ENCODE data around the gene PGAP6. TPM values are rescaled to one million over a fixed set of nuclear protein-coding genes. Genes with fewer than 3 reads are reported as not detected.

Gene PGAP6
- total and polyA plus RNA-seq, 2 of the 13 experiments (the other 11 are each of a cell fraction or from before 2014, with no cell fraction given) = 52.7 to 136 TPM

DNA sequence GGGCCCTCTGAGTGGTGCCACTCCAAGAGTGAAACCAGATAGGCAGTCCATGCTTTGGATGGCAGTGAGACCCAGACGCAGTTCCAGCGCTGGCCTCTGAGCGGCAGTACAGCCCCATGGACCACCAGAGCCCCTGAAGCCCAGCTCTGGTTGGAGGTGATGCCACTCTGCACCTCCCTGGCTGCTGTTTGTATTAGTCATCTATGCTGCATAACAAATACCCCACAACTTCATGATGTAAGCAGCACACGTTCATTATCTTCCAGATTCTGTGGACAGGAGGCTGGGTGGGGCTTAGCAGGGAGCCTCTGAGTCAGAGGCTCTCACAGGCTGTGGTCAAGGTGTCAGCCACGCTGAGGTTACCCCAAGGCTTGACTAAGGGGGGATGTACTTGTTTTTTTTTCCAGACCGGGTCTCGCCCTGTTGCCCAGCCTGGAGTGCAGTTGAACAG is 10.1 kb upstream of the PGAP6 start:
- Histone ChIP-seq H3K4me3 (replicated peaks in 1 of 3; ENCODE audit: insufficient read depth in 1 of 3, low read depth in 2 of 3, low read length in 3 of 3) (no peak overlapping the region), H3K36me3 (replicated peaks in 1 of 2; ENCODE audit: control insufficient read depth in 1 of 2, insufficient read depth in 2 of 2, low read length in 2 of 2) (no peaks in the 10 kb centered on the region), H3K4me1 (ENCODE audit: insufficient read depth, low read length) (peaks cover 12% of the 10 kb centered on the region), H4K20me1 (ENCODE audit: insufficient read depth, low read length) (no peaks in the 10 kb centered on the region), H3K9me3 (ENCODE audit: low read length) (no peaks in the 10 kb centered on the region), H2AFZ (ENCODE audit: low read length) (no peak overlapping the region), H3K79me2 (ENCODE audit: insufficient read depth, low read length) (peaks cover 5% of the 10 kb centered on the region), H3K27me3 (ENCODE audit: control insufficient read depth in 1 of 2, insufficient read depth in 2 of 2, low read length in 2 of 2) (no peaks in the 10 kb centered on the region), H3K27ac (ENCODE audit: extremely low read length, insufficient read depth, low read length) (no peak overlapping the region), H3K9ac (ENCODE audit: insufficient read depth, low read depth, low read length) (no peak overlapping the region), H3K4me2 (ENCODE audit: low read depth, low read length) (no peak overlapping the region)
- in situ Hi-C loops (cut with HindIII; ENCODE audit: extremely low pct_ligation_motif_present, low pct_unique_long_range_greater_than_20kb) = no loop called here
- WGBS (ENCODE audit: low lambda C conversion rate) = 84% methylated on average over 4 of the region's 7 CpGs
- peak; percentile 18 for FAIRE-seq
- ChIA-PET CTCF (ENCODE audit: low intra/inter-chr PET ratio, low total read pairs) (interaction anchor here (0.9 to 2.0 kb wide), 3 partner anchors 96 to 193 kb away, joined by 3 to 11 read pairs (median 11); no protein-coding TSS in a partner anchor), POLR2A (interaction anchor here (0.9 to 1.5 kb wide), 4 partner anchors 10 to 110 kb away, joined by 3 to 5 read pairs (median 3); partner anchors contain the start of genes DECR2 and RAB11FIP3)
- DNase-seq (ENCODE audit: low spot score) = peak; percentile 60
- peak; percentile 87 for ATAC-seq
- intact Hi-C loops (cut with micrococcal nuclease; ENCODE audit: unreplicated experiment) = loop anchor here (5.0 kb wide), 1 partner anchor 105 kb away; no protein-coding TSS in a partner anchor
- no TSS peak for BruUV-seq (replicated peaks)
- TF ChIP-seq SMC3 (IDR thresholded peaks at IDR 0.05; ENCODE audit: low read length) = peak; percentile 75
- 0 out of 2 replicates have a peak, but pooled peaks have one; percentile 27 for TF ChIP-seq ZBTB4 (CRISPR knock-in tag; IDR thresholded peaks at IDR 0.05; ENCODE audit: borderline replicate concordance)
- TF ChIP-seq KLF16 (CRISPR knock-in tag; IDR thresholded peaks at IDR 0.05) = 0 out of 4 replicates have a peak, but pooled peaks of 1 of the 2 experiments have one; percentile 23
- no peak for TF ChIP-seq FOXK1 (CRISPR knock-in tag; IDR thresholded peaks at IDR 0.05; ENCODE audit: borderline replicate concordance, low read depth)
- TF ChIP-seq SMARCE1 (IDR thresholded peaks at IDR 0.05; ENCODE audit: borderline replicate concordance) = no peak
- TF ChIP-seq HDAC2 (CRISPR knock-in tag; IDR thresholded peaks at IDR 0.05) = 0 out of 2 replicates have a peak, but pooled peaks have one; percentile 40
- TF ChIP-seq ZNF780A (CRISPR knock-in tag; IDR thresholded peaks at IDR 0.05) = no peak
- TF ChIP-seq ARNT2 (CRISPR knock-in tag; IDR thresholded peaks at IDR 0.05; ENCODE audit: low read depth) = no peak
- TF ChIP-seq, protein P1, sequence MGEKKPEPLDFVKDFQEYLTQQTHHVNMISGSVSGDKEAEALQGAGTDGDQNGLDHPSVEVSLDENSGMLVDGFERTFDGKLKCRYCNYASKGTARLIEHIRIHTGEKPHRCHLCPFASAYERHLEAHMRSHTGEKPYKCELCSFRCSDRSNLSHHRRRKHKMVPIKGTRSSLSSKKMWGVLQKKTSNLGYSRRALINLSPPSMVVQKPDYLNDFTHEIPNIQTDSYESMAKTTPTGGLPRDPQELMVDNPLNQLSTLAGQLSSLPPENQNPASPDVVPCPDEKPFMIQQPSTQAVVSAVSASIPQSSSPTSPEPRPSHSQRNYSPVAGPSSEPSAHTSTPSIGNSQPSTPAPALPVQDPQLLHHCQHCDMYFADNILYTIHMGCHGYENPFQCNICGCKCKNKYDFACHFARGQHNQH (CRISPR knock-in tag; IDR thresholded peaks at IDR 0.05) = peak; percentile 42; the same call in 1 of the 2 replicates
- no peak for TF ChIP-seq TRIM24 (CRISPR knock-in tag; IDR thresholded peaks at IDR 0.05)
- TF ChIP-seq CSRNP2 (CRISPR knock-in tag; conservative IDR thresholded peaks at IDR 0.05; ENCODE audit: low read depth) = no peak
- TF ChIP-seq ZMYM3 (CRISPR knock-in tag; IDR thresholded peaks at IDR 0.05) = peak; percentile 57
- TF ChIP-seq ZNF251 (CRISPR knock-in tag; IDR thresholded peaks at IDR 0.05) = no peak
- TF ChIP-seq, protein P2, sequence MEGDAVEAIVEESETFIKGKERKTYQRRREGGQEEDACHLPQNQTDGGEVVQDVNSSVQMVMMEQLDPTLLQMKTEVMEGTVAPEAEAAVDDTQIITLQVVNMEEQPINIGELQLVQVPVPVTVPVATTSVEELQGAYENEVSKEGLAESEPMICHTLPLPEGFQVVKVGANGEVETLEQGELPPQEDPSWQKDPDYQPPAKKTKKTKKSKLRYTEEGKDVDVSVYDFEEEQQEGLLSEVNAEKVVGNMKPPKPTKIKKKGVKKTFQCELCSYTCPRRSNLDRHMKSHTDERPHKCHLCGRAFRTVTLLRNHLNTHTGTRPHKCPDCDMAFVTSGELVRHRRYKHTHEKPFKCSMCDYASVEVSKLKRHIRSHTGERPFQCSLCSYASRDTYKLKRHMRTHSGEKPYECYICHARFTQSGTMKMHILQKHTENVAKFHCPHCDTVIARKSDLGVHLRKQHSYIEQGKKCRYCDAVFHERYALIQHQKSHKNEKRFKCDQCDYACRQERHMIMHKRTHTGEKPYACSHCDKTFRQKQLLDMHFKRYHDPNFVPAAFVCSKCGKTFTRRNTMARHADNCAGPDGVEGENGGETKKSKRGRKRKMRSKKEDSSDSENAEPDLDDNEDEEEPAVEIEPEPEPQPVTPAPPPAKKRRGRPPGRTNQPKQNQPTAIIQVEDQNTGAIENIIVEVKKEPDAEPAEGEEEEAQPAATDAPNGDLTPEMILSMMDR (CRISPR knock-in tag; IDR thresholded peaks at IDR 0.05) = peak; percentile 97
- no peak for TF ChIP-seq ZBTB7A (CRISPR knock-in tag; IDR thresholded peaks at IDR 0.05)
- no peak for TF ChIP-seq CBX2 (IDR thresholded peaks at IDR 0.05; ENCODE audit: low read depth, low read length)
- TF ChIP-seq CBX2 (CRISPR knock-in tag; IDR thresholded peaks at IDR 0.05; ENCODE audit: low read depth) = no peak
- TF ChIP-seq RBAK (CRISPR knock-in tag; IDR thresholded peaks at IDR 0.05) = peak; percentile 100
